Stimulated activated CD4-positive, alpha-beta T cell treated with anti-CD3 and anti-CD28 coated beads, Interleukin-15, amount 100 ng/mL, for 1 hour (primary cell): Measurements from ENCODE around the gene CD44.

Source experiments
- DNase-seq, 2 donors: peaks; one replicate each; pipeline ENCODE4 v3.0.0-alpha.2; 2020; ENCODE audit warnings: low read depth in 1 of 2, low spot score in 1 of 2

Gene CD44

DNA sequence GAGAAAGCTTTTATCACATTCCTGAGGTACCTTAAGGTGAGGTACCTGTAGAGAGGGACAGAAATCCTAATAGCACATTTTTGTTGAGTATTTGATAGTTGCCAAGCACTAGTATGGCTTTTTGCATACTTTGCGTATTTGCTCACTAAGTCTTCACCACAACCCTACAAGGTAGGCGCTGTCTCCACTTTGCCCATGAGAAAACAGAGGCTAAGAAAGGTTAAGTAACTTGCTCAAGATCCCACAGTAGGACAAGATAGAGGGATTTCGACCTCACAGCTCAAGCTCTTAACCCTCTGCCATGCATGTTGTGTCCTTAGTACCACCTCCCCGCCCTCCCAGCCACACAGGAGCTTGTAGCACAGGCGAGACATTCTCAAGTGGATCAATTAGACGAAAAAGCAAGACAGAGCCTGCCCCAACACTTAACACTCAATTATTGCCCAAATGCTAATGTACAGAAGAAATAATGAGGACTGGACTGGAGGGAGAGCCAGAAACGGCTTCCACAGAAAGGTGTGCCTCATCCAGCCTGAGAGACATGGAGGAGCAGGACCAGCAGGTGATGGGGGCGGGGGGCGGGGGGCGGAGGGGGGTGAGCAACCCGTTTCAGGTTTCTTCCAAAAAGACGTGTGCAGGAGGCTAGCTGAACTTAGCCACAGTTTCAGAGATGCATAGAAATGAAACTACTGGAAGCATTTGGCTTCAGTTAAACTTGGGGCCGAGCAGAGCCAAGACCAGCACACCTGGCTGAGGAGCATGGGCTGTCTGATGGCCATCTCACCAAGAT lies 26.7 kb upstream of the CD44 start:
- no peak for DNase-seq

DNA sequence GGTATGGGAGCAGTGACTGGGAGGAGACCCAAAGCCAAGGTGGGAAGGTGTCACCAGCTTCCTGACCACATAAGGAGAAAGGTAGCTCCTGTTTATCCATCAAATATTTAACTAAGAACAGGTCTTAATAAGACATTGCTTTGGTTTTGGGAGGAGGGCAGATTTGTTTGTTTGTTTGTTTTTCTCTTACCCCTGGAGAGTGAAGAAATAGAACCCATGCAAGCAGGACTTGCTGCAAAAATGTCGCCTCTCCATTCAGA lies 26.2 kb upstream of the CD44 start:
- no peak for DNase-seq

DNA sequence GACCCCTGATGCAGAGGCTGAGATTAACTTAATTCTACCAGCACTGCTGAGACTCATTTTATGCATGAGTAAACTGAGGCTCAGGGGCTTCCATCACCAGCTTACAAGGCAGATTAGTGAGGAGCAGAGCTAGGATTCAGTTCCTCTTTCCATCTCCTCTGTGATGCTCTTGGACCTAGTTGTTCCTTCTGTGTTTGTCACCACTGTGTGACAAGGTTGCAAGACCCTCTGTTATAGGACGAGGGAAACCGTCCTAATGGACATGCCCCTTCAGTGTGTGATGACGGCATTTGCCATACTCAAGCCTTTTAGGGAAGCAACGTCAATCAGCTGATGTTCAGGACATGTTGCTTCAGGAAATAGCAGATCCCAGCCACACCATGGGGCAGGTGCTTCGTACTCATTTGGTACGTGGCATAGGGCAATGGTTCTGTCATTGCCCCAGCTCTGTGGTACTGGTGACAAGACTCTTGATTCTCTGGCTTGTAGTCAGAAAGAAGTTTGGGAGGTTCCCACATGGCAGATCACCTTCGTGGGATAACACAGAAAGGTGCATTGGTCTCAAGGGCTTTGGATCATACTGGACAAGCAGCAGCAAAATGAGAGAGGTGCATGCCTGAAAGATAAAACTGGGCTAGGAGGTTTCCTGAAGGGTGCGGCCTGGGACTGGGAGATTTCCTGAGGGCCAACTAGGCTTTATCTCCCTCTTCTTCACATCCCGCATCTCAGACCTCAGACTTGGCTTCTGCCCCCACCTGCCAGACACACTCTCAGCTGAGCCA lies 23.9 kb upstream of the CD44 start:
- DNase-seq = no peak

DNA sequence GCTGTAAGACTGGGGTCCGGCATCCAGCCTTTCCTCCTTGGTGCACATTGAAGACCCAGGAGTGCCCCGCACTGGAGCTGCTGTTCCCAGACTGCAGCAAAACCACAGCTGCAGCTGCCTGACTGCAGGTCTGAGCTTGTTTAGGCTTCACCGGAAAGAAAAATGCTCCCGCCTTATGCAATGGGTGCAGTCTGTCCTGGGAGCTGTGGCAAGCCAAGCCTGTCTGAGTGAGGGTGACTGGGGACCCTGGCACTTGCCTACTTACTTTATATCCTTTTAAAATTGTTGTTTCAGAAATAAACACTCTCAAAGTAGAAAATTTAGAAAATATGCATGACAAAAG lies 23.3 kb upstream of the CD44 start:
- DNase-seq = no peak

DNA sequence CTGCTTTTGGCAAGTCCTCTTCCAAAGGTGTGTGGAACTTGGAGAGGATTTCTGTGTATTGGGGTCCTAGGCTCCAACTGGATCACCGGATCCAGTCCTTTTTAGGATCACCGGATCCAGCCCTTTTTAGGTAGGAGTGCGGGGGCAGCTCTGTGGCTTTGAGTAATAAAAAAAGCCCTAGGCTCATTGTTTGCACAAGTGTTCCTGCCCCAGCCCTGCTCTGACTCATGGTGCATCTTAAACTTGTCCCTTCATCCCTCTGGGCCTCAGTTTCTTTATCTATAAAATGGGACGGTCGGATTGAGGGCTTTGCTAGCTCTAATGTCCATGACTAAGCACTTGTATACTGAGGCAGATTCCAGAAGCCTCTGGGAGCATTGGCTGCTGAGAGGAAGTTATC lies 22.7 kb upstream of the CD44 start:
- no peak for DNase-seq

- no peak for DNase-seq
These were observed 22.0 kb upstream of the CD44 start for GRCh38 chr11:35116762-35117640.

DNA sequence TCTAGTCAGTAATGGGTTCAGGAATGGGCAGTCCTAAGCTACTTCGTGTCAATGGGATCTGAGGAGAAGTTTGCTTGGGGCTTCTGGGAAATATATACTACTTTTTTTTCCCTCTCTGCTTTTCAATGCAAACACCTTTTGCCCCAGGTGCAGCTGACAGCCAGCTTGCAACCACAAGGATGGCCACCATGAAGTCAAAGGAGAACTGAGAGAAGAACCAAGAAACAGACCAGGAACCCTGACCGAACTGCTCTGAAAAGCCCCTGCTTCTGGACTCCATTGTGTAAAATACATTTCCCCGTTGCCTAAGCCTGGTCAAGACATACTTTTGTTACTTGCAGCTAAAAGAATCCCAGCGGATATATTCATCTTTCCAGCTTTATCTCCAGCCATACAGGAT lies 20.1 kb upstream of the CD44 start:
- DNase-seq = no peak

GRCh38 chr11:35121326-35121865 lies 17.6 kb upstream of the CD44 start:
- no peak for DNase-seq

GRCh38 chr11:35122308-35122707 lies 16.7 kb upstream of the CD44 start:
- no peak for DNase-seq

DNA sequence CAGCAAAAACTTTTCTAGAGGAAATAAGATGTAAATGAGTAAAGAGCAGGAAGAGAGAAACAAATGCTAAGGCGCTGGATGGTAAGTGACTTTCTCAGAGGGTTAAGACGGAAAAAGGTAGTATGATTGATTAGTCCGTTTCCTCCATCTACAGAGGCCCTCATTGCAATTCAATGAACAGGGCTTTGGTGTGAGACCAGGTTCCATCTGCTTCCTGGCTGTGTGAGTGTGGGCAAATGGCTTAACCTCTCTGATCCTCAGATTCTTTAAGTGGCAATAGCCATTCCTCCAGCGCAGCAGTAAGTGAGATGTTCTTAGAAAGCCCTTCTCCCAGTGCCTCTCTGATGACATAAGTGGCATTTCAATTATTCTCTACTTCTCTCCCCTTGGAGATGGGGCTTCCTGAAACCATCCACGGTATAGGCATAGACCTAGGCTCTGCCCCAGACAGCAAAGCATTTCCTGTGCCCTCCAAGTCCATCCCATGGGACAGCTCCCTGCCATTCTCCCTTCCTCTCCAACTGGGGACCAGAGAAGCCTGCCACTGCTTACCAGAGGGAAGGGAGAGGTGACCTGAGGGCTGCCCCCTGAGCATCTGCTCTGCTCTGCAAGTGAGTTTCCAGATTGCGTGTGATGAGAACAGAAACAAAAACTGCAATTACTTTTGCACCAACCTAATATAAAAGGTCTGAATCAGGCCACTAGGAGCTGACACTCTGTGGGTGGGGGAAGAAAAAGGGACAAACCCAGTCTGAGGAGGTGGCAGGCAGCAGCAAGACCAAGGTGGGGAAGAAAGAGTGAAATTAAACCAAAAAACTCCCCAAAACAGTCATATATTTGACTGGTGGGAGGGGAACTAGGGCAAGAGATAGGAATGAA lies 12.7 kb upstream of the CD44 start:
- no peak for DNase-seq

DNA sequence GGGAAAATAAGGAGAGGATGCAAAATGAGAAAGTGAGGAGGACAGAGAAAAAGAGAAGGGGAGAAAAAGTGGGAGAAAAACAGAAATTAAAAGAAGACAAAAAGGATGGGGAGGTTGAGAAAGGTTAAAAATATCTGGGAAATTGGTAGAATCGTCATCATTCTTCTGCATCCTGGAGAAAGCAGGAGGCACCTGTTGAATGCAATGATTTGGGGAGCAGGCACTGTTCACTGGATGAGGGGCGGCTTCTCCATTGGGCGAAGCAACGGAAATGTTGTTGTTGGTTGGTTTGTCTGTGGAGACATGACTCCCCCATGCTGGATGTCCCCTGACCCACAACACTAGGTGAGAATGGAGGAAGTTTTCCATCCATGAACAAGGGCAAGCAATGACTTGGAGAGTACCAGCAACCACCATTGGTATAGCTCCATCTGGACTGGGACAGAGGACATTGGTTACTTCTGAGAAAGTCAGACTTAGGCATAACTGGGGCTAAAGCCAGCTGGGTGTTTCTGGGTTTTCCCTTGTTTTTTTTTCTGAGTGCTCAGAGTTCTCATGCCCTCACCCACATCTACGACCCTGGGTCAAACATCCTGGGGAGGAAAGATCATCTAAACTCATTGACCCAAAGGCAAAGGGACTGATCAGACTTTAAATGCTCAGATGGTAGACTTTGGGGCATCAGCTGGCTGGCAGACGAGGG lies 11.9 kb upstream of the CD44 start:
- no peak for DNase-seq

DNA sequence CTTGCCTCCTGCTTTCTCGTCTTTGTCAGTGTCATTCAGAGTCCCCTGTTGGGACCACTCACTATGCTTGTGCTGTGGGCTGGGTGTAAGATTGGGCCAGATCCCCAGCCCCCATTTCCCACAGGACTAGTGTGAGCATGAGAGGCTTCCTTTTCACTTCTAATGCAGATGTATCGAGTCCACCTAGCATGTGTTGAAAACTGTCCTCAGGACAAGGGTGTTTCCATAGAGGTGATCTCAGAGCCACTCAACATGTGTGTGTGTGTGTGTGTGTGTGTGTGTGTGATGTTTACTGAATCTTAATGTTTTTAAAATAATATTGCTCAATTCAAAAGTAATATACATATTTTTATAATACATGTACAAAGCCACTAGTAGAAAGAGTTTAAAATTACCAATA lies 11.4 kb upstream of the CD44 start:
- no peak for DNase-seq

DNA sequence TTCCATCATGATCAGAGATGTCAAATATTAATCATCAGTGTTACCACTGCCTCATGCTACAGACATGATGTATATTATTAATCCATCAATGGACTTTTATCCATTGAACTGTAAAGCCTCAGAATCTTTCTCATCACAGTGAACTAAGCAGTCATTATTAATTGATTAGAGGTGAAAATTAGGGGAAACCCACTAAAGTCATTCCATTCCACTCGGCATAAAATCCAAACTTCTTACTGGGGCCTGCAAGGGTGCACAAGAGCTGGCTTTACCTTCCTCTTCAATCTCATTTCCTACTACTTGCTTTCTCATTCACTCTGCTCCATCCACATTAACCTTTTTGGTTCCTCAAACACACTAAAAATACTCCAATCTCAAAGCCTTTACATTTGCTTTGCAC lies 7.9 kb upstream of the CD44 start:
- DNase-seq = no peak

DNA sequence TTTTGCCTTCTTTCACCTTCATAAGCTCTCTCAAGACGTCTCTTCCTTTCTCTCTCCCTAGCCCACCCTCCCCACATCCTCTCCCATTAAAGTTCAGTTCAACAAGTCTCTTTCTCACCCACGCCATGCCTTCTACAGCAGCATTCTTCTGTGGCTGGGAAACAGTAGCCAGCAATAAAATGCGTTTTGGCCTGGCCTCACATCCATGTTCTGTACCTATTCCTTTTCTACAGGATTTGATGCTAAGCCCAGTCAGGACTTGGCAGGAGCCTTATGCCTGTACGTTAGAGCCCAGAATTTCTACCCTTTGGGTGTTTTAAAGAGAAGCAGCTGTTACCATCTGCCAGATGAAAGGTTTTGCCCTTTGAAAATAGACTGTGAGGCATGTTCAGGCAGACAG lies 7.1 kb upstream of the CD44 start:
- no peak for DNase-seq

DNA sequence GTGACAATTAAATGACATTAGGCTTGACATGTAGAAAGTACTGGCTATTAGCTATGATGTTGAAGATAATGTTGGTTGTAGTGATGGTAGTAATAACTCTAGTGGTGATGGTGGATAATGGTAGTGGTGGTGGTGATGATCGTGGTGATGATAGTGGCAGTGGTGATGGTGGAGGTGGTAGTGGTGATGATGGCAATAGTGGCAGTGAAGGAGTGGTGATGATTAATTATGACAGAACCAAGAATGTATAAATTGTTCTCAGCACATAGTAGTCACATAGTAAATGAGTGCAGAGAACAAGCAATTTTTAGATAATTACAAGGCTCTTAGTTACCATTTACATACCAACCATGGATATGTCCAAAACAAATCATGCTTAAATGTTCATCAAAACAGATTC lies 5.3 kb upstream of the CD44 start:
- no peak for DNase-seq

DNA sequence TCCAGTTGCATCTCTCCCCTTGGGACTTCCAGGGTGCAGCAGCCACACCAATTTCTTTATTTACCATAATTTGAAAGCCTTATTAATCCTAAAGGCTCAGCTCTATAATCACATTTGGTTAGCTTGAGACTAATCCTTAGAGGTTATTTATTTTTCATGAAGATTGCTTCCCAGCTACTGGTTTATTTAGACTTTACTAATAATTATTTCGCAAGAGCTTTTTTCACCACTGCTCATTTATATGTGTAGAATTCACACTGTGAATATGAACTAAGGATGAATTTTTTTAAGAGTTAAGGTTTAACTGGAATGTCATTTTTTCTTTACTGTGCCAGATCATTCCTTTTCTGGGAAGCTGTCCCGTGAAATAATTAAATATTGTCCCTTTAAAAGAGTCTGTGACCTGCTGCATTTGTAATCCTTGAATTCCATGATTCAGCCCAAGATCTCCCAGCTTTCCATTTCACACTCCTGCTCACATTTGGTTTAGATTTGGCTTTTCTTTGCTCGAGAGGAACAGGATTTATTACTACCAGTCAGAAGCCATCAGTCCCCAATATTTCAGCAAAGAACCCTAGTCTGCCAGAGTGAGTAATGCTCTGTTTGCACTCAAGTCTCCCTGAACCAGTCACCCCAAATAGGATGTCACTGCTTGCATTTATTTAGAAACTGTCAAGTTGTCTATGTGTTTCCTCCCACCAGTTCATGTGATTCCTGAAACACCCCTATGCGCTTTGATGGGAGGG lies 4.4 kb upstream of the CD44 start:
- no peak for DNase-seq

DNA sequence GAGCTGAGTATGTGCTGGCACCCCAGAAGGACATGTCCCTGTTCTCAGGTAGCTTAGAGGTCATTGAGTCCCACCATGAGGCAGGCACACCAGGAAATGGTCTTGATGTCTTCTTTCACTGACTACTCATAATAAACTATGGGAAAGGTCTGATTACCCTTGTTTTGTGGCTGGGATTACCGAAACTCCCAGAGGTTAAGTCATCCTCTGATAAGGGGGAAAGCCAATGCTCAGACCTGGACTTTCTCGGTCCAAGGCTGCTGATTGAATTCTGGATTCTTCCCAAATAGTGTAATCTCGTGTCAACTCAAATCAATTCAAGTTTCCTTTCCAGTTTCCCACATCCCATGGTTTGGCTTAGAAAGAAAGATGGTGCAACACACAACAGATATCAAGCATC lies 3.7 kb upstream of the CD44 start:
- no peak for DNase-seq

DNA sequence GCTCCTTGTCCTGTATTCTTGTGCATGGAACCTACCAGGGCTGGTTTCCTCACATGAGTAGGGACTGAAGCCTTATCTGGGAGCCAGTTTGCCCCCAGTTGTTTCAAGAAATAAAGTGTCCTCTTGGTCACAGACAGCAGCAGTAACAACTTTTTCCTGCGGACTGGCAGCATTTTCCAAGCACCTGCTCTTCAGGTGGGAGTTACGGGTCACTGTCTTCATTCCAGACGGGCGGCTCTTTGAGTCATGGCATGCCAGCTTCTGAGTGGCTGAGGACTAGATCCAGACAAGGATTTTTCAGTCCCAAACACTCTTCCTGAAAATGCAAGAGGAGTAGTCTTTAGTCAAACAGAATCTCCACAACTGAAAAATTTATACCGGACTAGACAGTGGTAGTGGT lies 2.7 kb upstream of the CD44 start:
- no peak for DNase-seq

- DNase-seq = no peak
These were observed 913 bp upstream of the CD44 start for GRCh38 chr11:35138058-35138457.

- no peak for DNase-seq
These were observed 397 bp upstream of the CD44 start for GRCh38 chr11:35138606-35138942.
